Liver (tissue), 9 donors: ENCODE data around the gene MRRF. TPM values are rescaled to one million over a fixed set of nuclear protein-coding genes. Genes with fewer than 3 reads are reported as not detected.

Source experiments
- DNase-seq: peaks from one replicate; pipeline ENCODE4 v3.0.0-alpha.2; 2017; ENCODE audit warnings: low spot score
- H3K27ac ChIP-seq, 2 donors: one replicate each; pipeline ENCODE4 v1.7.0; 2013; ENCODE audit warnings: inconsistent platforms in 2 of 2, low read length in 2 of 2, control low read depth in 1 of 2, low read depth in 1 of 2, mild to moderate bottlenecking in 1 of 2
- H3K27me3 ChIP-seq, 4 donors: one replicate each; pipeline versions ENCODE4 v1.6.1 to v1.7.0; 2013; ENCODE audit warnings: low read length in 3 of 4, inconsistent platforms in 1 of 4, mild to moderate bottlenecking in 1 of 4, moderate library complexity in 1 of 4; ENCODE audit not compliant: control insufficient read depth in 4 of 4, insufficient read depth in 4 of 4
- H3K36me3 ChIP-seq, 4 donors: one replicate each; pipeline versions ENCODE4 v1.6.1 to v1.7.0; 2013; ENCODE audit warnings: low read length in 3 of 4, mild to moderate bottlenecking in 3 of 4, low read depth in 1 of 4, moderate library complexity in 1 of 4; ENCODE audit not compliant: control insufficient read depth in 4 of 4, insufficient read depth in 3 of 4
- H3K4me1 ChIP-seq, 4 donors: one replicate each; pipeline versions ENCODE4 v1.6.1 to v1.7.0; 2013; ENCODE audit warnings: low read length in 3 of 4, mild to moderate bottlenecking in 3 of 4, moderate library complexity in 1 of 4; ENCODE audit not compliant: control insufficient read depth in 4 of 4, insufficient read depth in 4 of 4
- H3K4me3 ChIP-seq, 3 donors: one replicate each; pipeline versions ENCODE4 v1.6.1 to v1.7.0; 2013; ENCODE audit warnings: low read length in 3 of 3, control low read depth in 1 of 3, low read depth in 1 of 3, mild to moderate bottlenecking in 1 of 3
- H3K9ac ChIP-seq, 2 donors: one replicate each; pipeline ENCODE4 v1.7.0; 2013; ENCODE audit warnings: low read length in 2 of 2, mild to moderate bottlenecking in 2 of 2, moderate library complexity in 2 of 2, control low read depth in 1 of 2, low read depth in 1 of 2
- H3K9me3 ChIP-seq, 4 donors: one replicate each; pipeline versions ENCODE4 v1.6.1 to v1.7.0; 2013; ENCODE audit warnings: low read length in 3 of 4; ENCODE audit not compliant: control insufficient read depth in 4 of 4
- ATF3 ChIP-seq: IDR thresholded peaks from 2 replicates; pipeline ENCODE4 v1.6.1; 2016; ENCODE audit warnings: antibody characterized with exemption
- CTCF ChIP-seq: fragments of 150-350 bp; IDR thresholded peaks from 2 replicates; pipeline ENCODE4 v1.5.1; 2017; ENCODE audit warnings: improper control_type of control experiment, low read depth, low read length; ENCODE audit not compliant: missing input control
- EGR1 ChIP-seq, 2 donors: IDR thresholded peaks; 2 replicates each; pipeline ENCODE4 v1.6.1; 2016 to 2018; ENCODE audit warnings: antibody characterized with exemption in 2 of 2, low read depth in 2 of 2
- FOXA1 ChIP-seq: IDR thresholded peaks from 2 replicates; pipeline ENCODE4 v1.6.1; 2016; ENCODE audit warnings: antibody characterized with exemption
- FOXA2 ChIP-seq: IDR thresholded peaks from 2 replicates; pipeline ENCODE4 v1.6.1; 2016; ENCODE audit warnings: antibody characterized with exemption
- GABPA ChIP-seq, 2 donors: IDR thresholded peaks in 1 of 2; conservative IDR thresholded peaks in 1 of 2; 2 replicates each; pipeline ENCODE4 v1.6.1; 2016; ENCODE audit warnings: antibody characterized with exemption in 2 of 2, mild to moderate bottlenecking in 1 of 2, moderate library complexity in 1 of 2
- HNF4G ChIP-seq: IDR thresholded peaks from 2 replicates; pipeline ENCODE4 v1.6.1; 2016; ENCODE audit warnings: antibody characterized with exemption
- JUND ChIP-seq, 2 donors: IDR thresholded peaks; 2 replicates each; pipeline ENCODE4 v1.6.1; 2016; ENCODE audit warnings: antibody characterized with exemption in 2 of 2
- MAX ChIP-seq: IDR thresholded peaks from 2 replicates; pipeline ENCODE4 v1.6.1; 2016; ENCODE audit warnings: antibody characterized with exemption
- NR2F2 ChIP-seq: IDR thresholded peaks from 2 replicates; pipeline ENCODE4 v1.6.1; 2016; ENCODE audit warnings: antibody characterized with exemption
- RAD21 ChIP-seq, 2 donors: IDR thresholded peaks; 2 replicates each; pipeline ENCODE4 v1.6.1; 2016; ENCODE audit warnings: antibody characterized with exemption in 2 of 2, mild to moderate bottlenecking in 2 of 2
- REST ChIP-seq: IDR thresholded peaks from 2 replicates; pipeline ENCODE4 v1.6.1; 2016; ENCODE audit warnings: antibody characterized with exemption, mild to moderate bottlenecking
- RXRA ChIP-seq, 2 donors: IDR thresholded peaks; 2 replicates each; pipeline ENCODE4 v1.6.1; 2017 to 2018; ENCODE audit warnings: antibody characterized with exemption in 2 of 2, mild to moderate bottlenecking in 1 of 2
- SP1 ChIP-seq: IDR thresholded peaks from 2 replicates; pipeline ENCODE4 v1.6.1; 2018; ENCODE audit warnings: antibody characterized with exemption, mild to moderate bottlenecking
- YY1 ChIP-seq: IDR thresholded peaks from 2 replicates; pipeline ENCODE4 v1.6.1; 2016; ENCODE audit warnings: antibody characterized with exemption, mild to moderate bottlenecking
- ZBTB33 ChIP-seq: IDR thresholded peaks from 2 replicates; pipeline ENCODE4 v1.6.1; 2016; ENCODE audit warnings: antibody characterized with exemption
- WGBS: extraction: QIAGEN DNeasy Blood & Tissue Kit; methylation state at CpG from one replicate; pipeline ENCODE4 v1.1.7; 2013; 5-methylcytosine and 5-hydroxymethylcytosine counted together
- polyA plus RNA-seq, 2 donors: library from polyadenylated mRNA; stranded (reverse) in 1 of 2; unstranded in 1 of 2; fragments of 200-250 nt in 1 of 2; fragments of >200 nt in 1 of 2; fragmentation: Nextera tagmentation in 1 of 2; extraction: Ambion mirVana in 1 of 2; gene quantifications; one replicate each; pipeline versions ENCODE4 v1.2.1 to v1.2.3, GENCODE V29; 2013 to 2015
- total RNA-seq, 2 donors: library from RNA; depleted of rRNA; stranded (reverse); fragments of >200 nt; gene quantifications; one replicate each; pipeline ENCODE4 v1.2.3, GENCODE V29; 2014
- donor health status: healthy.
- donor health status: healthy.
- donor health status: healthy.
- donor health status: healthy.
- donor health status: healthy.

The MRRF gene
- total and polyA plus RNA-seq, 4 donors: 15.4 to 30.9 (median 22.3) TPM

- Histone ChIP-seq H3K27ac (no peak overlapping the region), H3K9ac (no peak overlapping the region), H3K9me3 (no peaks in the 10 kb centered on the region), H3K27me3 (no peaks in the 10 kb centered on the region), H3K4me1 (no peaks in the 10 kb centered on the region), H3K4me3 (no peak overlapping the region), H3K36me3 (peaks cover 4 to 33% (median 27%) of the 10 kb centered on the region in 4 donors)
- WGBS: 75% methylated on average over 5 of the region's 5 CpGs
- TF ChIP-seq NR2F2 (no peak), JUND (IDR thresholded peaks at IDR 0.05) (no peak), MAX (no peak), YY1 (no peak), GABPA (IDR thresholded peaks at IDR 0.05 in 1 of 2, conservative IDR thresholded peaks at IDR 0.05 in 1 of 2) (no peak), HNF4G (no peak), RAD21 (IDR thresholded peaks at IDR 0.05) (no peak)
- DNase-seq: no peak
These were observed 11.9 kb upstream of the MRRF start for GRCh38 chr9:122252796-122253195.

GRCh38 chr9:122254761-122255160 lies 9.9 kb upstream of the MRRF start:
- TF ChIP-seq CTCF (no peak), REST (no peak), ATF3 (no peak), ZBTB33 (no peak), SP1 (no peak), RAD21 (IDR thresholded peaks at IDR 0.05) (no peak), EGR1 (IDR thresholded peaks at IDR 0.05; ENCODE audit: low read depth in 2 of 2) (no peak), FOXA1 (no peak), JUND (IDR thresholded peaks at IDR 0.05) (no peak), NR2F2 (no peak), FOXA2 (no peak), RXRA (IDR thresholded peaks at IDR 0.05) (no peak)
- Histone ChIP-seq H3K27me3 (no peaks in the 10 kb centered on the region), H3K27ac (no peak overlapping the region), H3K9me3 (no peaks in the 10 kb centered on the region), H3K9ac (no peak overlapping the region), H3K4me3 (no peak overlapping the region), H3K36me3 (peaks cover 2 to 35% (median 26%) of the 10 kb centered on the region in 4 donors), H3K4me1 (no peaks in the 10 kb centered on the region)
- DNase-seq: no peak
- WGBS: 93% methylated on average over 3 of the region's 3 CpGs
